8988T (cell line): Measurements from ENCODE around the gene DNASE1L2.
A peak's percentile ranks its signal among the peaks of the same experiment; 100 is the strongest.
"Not testable (repeated sequence)": the region's sequence is repeated elsewhere in the genome, so short reads cannot be mapped to it uniquely, and the experiment has no call there.

Experiments used
- DNase-seq: peaks from one replicate; pipeline ENCODE4 v3.0.0; 2011

Gene DNASE1L2, protein sequence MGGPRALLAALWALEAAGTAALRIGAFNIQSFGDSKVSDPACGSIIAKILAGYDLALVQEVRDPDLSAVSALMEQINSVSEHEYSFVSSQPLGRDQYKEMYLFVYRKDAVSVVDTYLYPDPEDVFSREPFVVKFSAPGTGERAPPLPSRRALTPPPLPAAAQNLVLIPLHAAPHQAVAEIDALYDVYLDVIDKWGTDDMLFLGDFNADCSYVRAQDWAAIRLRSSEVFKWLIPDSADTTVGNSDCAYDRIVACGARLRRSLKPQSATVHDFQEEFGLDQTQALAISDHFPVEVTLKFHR

GRCh38 chr16:2236337-2237101 is at the start of gene DNASE1L2:
Gene DNASE1L2, plus strand, starts transcription at chr16:2236444. Its CDS starts 373 bp downstream, at chr16:2236817.
- DNase-seq = peak; percentile 78

- DNase-seq = no peak
Measured at GRCh38 chr16:2186505-2186904, 49.7 kb upstream of the DNASE1L2 start.

DNA sequence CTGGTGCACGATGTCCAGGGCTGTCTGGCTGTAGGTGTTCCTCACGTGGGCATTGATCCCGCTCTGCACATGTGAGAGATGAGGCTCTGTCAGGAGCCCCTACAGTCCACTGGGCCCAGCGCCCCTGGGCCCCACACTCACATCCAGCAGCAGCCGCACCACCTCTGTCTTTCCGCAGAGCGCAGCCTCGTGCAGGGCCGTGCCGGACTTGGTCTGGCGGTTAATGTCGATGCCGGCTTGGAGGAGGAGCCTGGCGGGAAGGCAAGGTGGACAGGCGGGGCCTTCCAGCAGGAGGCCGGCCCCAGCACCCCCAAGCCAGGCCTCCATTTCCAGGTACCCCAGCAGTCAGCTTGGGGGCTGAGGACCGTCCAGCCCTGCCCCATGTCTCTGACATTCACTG is 49.0 kb upstream of the DNASE1L2 start:
- DNase-seq = no peak

DNA sequence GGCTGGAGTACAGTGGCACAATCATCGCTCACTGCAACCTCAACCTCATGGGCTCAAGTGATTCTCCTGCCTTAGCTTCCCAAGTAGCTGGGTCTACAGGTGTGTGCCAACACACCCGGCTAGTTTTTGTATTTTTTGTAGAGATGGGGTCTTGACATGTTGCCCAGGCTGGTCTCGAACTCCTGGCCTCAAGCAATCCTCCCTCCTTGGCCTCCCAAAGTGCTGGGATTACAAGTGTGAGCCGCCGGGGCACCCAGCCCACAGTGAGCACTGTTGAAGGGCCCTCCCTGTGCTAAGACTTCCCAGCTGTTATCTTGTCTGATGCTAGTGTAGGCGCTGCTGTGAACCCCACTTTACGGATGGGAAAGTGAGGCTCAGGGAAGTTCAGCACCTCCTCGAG is 47.8 kb upstream of the DNASE1L2 start:
- DNase-seq = no peak

DNA sequence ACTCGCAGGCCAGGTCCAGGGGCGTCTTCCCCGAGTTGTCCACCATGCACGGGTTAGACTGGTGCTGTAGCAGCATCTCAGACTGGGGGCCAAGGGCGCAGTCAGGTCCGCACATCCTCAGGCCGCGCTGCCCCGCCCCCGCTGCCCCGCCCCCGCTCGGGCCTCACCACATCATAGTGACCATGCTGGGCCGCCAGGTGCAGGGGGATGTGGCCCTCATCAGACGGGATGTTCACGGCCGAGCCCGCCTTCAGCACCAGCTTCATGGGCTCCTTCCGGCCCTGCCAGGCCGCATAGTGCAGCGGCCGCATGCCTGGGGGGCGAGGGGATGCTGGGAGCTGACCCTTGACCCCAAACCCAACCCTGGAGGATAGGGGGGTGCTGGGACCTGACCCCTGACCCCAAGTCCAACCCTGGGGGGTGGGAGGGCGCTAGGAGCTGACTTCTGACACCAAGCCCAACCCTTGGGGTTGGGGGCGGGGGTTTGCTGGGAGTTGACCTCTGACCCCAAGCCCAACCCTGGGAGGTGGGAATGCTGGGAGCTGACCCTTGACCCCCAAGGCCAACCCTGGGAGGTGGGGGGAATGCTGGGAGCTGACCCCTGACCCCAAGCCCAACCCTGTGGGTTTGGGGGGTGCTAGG is 46.9 kb upstream of the DNASE1L2 start:
- no peak for DNase-seq

- DNase-seq = no peak
Measured at GRCh38 chr16:2190002-2190658, 46.1 kb upstream of the DNASE1L2 start.

- no peak for DNase-seq
Measured at GRCh38 chr16:2190659-2191445, 45.4 kb upstream of the DNASE1L2 start.

DNA sequence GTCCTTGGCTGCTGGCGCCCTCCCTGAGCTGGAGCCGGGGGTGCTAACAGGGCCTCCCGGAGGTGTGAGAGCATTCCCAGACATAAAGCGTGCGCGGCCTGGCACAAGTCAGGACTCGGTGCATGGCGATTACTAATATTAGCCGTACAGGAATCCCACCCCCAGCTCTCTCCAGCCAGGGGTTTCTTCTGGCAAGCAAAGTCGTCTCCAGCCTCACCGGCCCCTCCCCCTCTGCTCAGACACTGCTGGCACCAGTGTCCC is 44.9 kb upstream of the DNASE1L2 start:
- DNase-seq = no peak

DNA sequence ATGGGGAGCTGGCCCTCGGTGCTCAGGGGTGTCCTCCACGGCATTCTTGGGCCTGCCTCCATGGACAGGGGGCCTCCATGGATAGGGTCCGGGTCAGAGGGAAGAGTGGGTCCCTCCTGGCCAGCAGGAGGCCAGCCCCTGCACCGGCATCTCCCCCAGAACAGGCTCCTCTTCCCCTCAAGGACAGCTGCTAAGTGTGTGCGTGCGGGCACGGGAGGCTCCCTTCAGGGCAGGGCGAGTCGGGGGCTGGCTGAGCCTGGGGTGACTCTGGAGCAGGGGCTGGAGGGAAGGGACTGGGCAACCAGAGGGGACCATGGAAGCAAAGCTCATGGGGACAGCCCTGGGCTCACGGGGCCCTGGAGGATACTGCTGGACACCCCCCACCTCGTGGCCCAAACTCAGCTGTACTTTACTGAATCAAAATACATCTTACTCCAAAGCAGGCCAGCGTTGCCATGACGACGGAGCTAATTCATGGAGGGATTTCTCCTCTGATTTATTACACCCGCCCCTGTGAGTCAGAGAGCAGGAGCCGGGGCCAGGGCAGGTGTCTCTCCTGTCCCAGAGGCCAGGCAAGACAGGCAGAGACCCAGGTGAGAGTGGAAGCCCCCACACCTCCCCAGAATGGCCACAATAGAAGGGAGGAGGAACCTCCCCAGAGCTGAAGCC is 41.9 kb upstream of the DNASE1L2 start:
- no peak for DNase-seq

- peak; percentile 83 for DNase-seq
Measured at GRCh38 chr16:2194852-2195321, 41.4 kb upstream of the DNASE1L2 start.

DNA sequence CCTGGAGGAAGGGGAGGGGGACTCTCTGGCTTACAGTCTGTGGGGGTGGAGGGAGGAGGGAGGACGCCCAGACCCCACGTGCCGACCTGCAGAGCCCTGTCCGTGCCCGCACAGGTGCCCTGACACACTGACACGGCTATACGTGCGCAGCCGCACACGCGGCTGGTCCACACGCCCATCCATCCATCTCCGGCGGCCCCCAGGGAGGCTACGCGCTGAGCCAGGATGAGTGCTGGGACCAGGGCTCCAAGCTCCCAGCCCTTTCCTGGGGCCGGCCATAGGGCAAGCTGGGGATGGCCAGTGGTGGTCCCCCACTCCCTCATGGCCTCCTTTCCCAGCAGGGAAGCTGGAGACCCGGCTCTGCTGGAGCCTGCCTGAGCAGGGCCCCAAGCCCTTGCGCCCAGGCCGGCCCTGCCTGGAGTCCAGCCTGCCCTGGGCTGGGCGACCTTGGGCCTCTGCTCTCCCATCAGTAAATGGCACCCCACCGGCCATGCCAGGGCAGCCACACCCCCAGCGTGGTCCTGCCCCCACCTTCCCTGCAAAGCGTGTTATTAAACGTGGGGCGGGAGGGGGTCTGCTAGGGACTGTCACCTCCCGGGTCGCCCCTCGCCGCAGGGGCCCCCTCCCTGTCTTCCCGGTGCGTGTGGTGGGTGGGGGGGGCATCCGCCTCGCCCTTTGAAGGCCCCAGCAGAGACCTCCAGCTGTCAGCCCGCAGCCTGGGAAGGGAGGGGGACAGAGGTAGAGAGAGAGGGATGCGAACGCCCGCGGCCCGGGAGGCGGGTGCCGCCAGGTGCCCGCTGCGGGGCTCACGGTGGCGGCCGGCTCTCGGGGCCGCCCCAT is 40.7 kb upstream of the DNASE1L2 start:
- DNase-seq = no peak

DNA sequence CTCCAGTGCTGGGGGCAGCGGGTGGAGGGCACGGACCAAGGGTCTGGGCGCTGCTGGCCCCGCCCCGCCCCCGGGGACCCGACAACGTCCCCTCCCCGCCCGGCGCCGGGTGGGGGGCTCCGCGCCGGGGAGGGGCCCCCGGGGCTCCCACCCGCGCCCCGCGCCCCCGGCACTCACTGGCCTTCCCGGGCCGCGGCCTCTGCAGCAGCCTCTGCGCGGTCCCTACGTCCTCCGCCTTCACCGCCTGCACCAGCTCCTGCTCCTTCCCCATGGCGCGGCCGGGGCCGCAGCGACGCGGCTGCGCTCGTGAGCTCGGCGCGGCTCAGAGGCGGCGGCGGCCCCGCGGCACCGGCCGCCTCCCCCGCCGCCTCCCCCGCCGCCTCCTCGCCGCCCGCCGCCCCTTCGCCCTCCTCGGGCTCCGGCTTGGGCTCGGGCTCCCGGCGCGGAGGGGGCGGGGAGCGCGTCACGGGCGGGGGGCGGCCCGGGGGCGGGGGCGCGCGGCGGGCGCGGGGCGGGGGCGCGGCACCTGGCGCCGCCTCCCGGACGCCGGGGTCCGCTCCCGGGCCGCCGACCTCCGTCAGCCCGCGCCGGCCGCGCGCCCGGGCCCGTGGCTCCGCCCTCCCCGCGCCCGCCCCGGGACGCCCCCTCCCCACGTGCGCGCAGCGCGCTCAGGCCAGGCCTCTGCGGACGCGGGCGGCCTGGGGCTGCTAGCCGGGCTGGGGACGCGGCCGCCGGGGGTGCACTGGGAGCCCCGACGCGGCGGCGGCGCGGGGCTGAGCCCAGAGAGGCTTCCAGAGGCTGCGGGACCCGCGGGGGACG is 39.9 kb upstream of the DNASE1L2 start, which contains the start of gene CASKIN1:
CASKIN1 (minus strand) TSS at position 444 of the 819 bp plus-strand sequence; CDS start at position 271, 173 bp downstream.
- peak; percentile 71 for DNase-seq

DNA sequence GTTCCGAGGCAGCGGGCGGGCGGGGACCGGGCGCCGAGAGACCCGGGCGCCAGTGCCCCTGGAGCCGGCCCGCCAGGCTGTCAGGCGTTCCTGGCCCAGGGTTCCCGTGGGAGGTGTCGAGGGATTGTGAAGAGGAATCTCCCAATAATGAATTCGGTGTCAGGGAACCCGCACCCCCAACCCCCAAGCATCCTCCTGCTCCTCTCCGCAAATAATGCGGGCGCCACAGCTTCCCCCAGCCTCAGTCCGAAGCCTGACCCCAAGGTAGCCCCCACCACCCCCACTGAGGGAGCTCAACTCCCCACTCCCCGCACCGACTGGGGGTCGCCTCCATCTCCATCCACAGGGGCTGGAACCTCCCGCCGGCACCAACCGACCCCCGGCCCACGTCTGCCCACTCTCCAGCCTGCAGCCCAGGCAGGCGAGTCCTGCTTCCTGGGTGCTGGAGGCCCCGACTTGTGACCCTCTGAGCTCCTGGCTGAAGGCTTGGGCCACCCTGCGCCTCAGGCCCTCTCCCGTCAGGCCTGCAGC is 39.2 kb upstream of the DNASE1L2 start:
- no peak for DNase-seq

- no peak for DNase-seq
Measured at GRCh38 chr16:2197765-2198164, 38.5 kb upstream of the DNASE1L2 start.

DNA sequence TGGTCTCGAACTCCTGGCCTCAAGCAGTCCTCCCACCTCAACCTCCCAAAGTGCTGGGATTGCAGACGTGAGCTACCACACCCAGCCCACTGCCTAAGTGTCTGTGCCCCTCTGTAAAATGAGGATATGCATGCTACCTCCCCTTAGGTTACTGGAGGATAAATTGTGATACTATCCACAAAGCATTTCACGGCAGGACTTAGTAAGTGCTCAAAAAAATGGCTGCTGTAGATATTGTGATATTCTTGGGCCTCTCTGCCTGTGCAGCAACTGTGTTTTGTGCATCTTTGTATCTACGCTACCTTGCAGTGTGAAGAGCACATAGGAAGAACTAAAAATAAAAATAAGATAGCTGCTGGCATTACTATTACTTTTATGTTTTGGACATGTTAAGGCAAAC is 38.0 kb upstream of the DNASE1L2 start:
- DNase-seq = no peak

DNA sequence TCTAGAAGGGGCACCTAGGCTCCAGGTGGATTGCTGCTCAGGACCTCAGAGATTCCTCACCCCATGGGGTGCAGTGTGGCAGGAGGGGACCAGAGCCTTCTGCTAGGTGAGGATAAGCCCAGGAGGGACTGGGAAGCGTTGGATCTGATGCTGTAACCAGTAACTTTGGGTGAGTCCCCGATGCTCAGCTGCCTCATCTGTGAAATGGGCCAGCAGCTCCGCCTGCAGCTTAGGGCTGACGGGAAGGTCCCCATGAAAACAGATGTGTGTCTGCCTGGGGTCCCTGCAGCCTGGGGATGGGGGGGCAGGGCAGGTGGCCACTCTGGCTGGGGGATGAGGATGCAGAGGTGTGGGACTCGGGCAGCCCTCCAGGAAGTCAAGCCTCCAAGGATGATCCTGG is 37.1 kb upstream of the DNASE1L2 start:
- no peak for DNase-seq

DNA sequence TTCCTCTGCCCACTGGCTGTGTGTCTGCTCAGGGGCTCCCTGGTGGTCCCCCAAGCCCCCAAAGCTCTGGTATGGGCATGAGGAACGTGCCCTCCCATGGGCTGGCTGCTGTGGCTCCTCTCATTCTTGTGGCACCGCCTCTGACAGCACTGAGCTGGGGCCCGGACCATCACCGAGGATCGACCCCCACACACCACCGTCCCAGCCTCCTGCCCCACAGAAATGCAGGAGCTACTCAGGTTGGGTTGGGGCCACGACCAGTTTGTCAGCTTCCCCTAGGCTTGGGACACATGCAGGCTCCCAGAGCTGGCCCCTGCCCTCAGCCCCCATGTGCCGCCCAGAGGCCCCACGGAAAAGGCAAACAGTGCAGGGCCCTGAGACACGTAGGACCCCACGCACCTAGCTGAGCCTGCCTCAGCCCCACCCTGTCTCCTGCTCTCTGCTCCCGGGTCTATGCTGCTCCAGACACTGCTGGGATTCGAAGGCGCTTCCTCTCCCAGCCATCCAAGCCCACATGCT is 36.6 kb upstream of the DNASE1L2 start:
- no peak for DNase-seq

DNA sequence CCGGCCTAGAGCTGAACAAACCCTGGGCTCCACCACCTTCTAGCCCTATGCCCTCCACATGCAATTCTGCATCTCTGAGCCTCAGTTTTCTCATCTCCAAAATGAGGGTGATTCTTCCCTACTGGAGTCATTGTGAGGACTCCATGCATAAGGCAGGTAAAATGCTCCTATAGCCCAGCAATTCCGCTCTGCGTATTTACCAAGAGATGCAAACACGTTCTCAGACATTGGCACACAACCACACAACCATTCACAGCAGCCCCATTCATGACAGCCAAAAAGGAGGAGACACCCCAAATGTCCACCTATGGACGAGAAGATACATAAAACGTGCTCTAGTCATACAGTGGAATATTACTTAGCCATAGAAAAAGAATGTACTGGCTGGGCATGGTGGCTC is 35.9 kb upstream of the DNASE1L2 start:
- no peak for DNase-seq

DNA sequence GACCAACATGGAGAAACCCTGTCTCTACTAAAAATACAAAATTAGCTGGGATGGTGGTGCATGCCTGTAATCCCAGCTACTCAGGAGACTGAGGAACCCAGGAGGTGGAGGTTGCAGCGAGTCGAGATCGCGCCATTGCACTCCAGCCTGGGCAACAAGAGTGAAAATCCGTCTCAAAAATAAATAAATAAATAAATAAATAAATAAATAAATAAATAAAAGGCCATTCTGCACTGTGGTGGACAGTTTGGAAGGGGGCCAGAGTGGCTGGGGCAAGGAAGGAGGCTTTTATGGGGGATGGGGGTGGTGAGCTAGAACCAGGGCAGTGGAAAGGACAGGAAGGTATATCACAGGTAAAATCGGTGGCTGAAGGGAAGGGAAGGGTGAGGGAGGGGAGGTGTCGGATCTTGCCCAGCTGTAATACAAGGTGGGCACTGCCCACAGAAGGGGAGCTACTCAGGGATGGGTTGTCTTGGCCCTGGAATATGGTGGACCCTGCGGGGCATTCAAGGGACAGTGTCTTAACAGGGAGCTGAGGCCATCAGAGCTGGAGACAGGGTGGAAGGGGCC is 33.0 kb upstream of the DNASE1L2 start:
- not testable (repeated sequence) for DNase-seq
